GM12865 (cell line): Measurements from ENCODE around the gene DTYMK.

Experiments
- DNase-seq: peaks from one replicate; pipeline ENCODE4 v3.0.0; 2010; ENCODE audit warnings: low read depth
- H3K4me3 ChIP-seq: 2 replicates; pipeline ENCODE4 v1.5.1; 2011; ENCODE audit warnings: mild to moderate bottlenecking, low read depth, low read length, control low read depth
- CTCF ChIP-seq: IDR thresholded peaks from 2 replicates; pipeline ENCODE4 v1.5.1; 2011; ENCODE audit warnings: low read length, control low read depth, low read depth, inconsistent platforms; ENCODE audit not compliant: insufficient read depth; ENCODE audit errors: missing control alignments

The DTYMK gene

GRCh38 chr2:241639385-241639784 lies 47.2 kb downstream of the DTYMK start:
- no peak for DNase-seq
- TF ChIP-seq CTCF, result no peak
- H3K4me3 ChIP-seq, result no peak overlapping the region

- TF ChIP-seq CTCF, result no peak
- no peak for DNase-seq
- H3K4me3 ChIP-seq, result no peak overlapping the region; the same call in 1 of the 2 replicates
These were observed 47.7 kb downstream of the DTYMK start for GRCh38 chr2:241638940-241639339.

- TF ChIP-seq CTCF, result no peak
These were observed 48.6 kb downstream of the DTYMK start for GRCh38 chr2:241637795-241638660.

GRCh38 chr2:241637018-241637794 lies 49.4 kb downstream of the DTYMK start, which contains the start of the genes ATG4B and THAP4:
Gene ATG4B (plus strand): TSS chr2:241637693. CDS start chr2:241637715, 22 bp downstream.
Gene THAP4 (minus strand): TSS chr2:241637158. CDS start chr2:241637017, 141 bp downstream.
- DNase-seq, result peak; percentile 93
- peak within 1 kb of the TSS; percentile 82 for H3K4me3 ChIP-seq
- TF ChIP-seq CTCF, result no peak

More at GRCh38 chr2:241637795-241638660, 48.6 kb downstream of the DTYMK start:
- DNase-seq, result peak; percentile 56
- peak overlapping the region; percentile 82 for H3K4me3 ChIP-seq

GRCh38 chr2:241636182-241637017 lies 50.2 kb downstream of the DTYMK start:
- DNase-seq, result peak; percentile 64
- no peak for TF ChIP-seq CTCF

GRCh38 chr2:241635756-241636155 lies 50.9 kb downstream of the DTYMK start:
- peak overlapping the region; percentile 74 for H3K4me3 ChIP-seq
- no peak for TF ChIP-seq CTCF
- DNase-seq, result no peak

More at GRCh38 chr2:241636182-241637017, 50.2 kb downstream of the DTYMK start:
- H3K4me3 ChIP-seq, result peak overlapping the region; percentile 74
